Measurements from ENCODE around the gene CPA5. TPM values are rescaled to one million over a fixed set of nuclear protein-coding genes. Genes with fewer than 3 reads are reported as not detected.

CPA5 gene
- total and polyA plus RNA-seq, 9 donors = 0.55 to 6.3 (median 1.9) TPM

GRCh38 chr7:130394421-130395195 lies 50.0 kb downstream of the CPA5 start:
- Histone ChIP-seq H3K4me3 (ENCODE audit: low read length) (no peak overlapping the region), H3K36me3 (ENCODE audit: control insufficient read depth, insufficient read depth, low read length) (peaks cover 16% of the 10 kb centered on the region), H3K9me3 (replicated peaks; ENCODE audit: control insufficient read depth, low read depth, low read length) (no peaks in the 10 kb centered on the region), H3K4me1 (ENCODE audit: control insufficient read depth, insufficient read depth, low read length) (peaks cover 48% of the 10 kb centered on the region), H3K27ac (ENCODE audit: low read length) (peak overlapping the region; percentile 81), H3K27me3 (ENCODE audit: control insufficient read depth, insufficient read depth, low read length) (no peaks in the 10 kb centered on the region)
- no peak for DNase-seq
- 86% methylated on average over 1 of the region's 7 CpGs for WGBS (ENCODE audit: insufficient coverage)

- no CpG with 5 or more reads among the region's 5 CpGs for WGBS (ENCODE audit: insufficient coverage)
- no peak overlapping the region for H3K4me3 ChIP-seq (ENCODE audit: low read length)
- peaks cover 16% of the 10 kb centered on the region for H3K36me3 ChIP-seq (ENCODE audit: control insufficient read depth, insufficient read depth, low read length)
These were observed 50.8 kb downstream of the CPA5 start for GRCh38 chr7:130395421-130395820.

GRCh38 chr7:130396109-130396508 lies 51.5 kb downstream of the CPA5 start:
- peak; percentile 83 for DNase-seq
- WGBS (ENCODE audit: insufficient coverage) = 0% methylated on average over 2 of the region's 3 CpGs
- Histone ChIP-seq H3K4me3 (ENCODE audit: low read length) (no peak overlapping the region), H3K9me3 (replicated peaks; ENCODE audit: control insufficient read depth, low read depth, low read length) (no peaks in the 10 kb centered on the region), H3K27ac (ENCODE audit: low read length) (peak overlapping the region; percentile 88), H3K36me3 (ENCODE audit: control insufficient read depth, insufficient read depth, low read length) (peaks cover 18% of the 10 kb centered on the region), H3K27me3 (ENCODE audit: control insufficient read depth, insufficient read depth, low read length) (no peaks in the 10 kb centered on the region), H3K4me1 (ENCODE audit: control insufficient read depth, insufficient read depth, low read length) (peaks cover 58% of the 10 kb centered on the region)

More at GRCh38 chr7:130395421-130395820, 50.8 kb downstream of the CPA5 start:
- no peaks in the 10 kb centered on the region for H3K9me3 ChIP-seq (replicated peaks; ENCODE audit: control insufficient read depth, low read depth, low read length)
- peaks cover 54% of the 10 kb centered on the region for H3K4me1 ChIP-seq (ENCODE audit: control insufficient read depth, insufficient read depth, low read length)
- no peak for DNase-seq
- H3K27ac ChIP-seq (ENCODE audit: low read length) = peak overlapping the region; percentile 88
- no peaks in the 10 kb centered on the region for H3K27me3 ChIP-seq (ENCODE audit: control insufficient read depth, insufficient read depth, low read length)

GRCh38 chr7:130397051-130397757 lies 52.6 kb downstream of the CPA5 start:
- Histone ChIP-seq H3K36me3 (ENCODE audit: control insufficient read depth, insufficient read depth, low read length) (peaks cover 20% of the 10 kb centered on the region), H3K9me3 (replicated peaks; ENCODE audit: control insufficient read depth, low read depth, low read length) (no peaks in the 10 kb centered on the region), H3K27ac (ENCODE audit: low read length) (peak overlapping the region; percentile 88), H3K27me3 (ENCODE audit: control insufficient read depth, insufficient read depth, low read length) (no peaks in the 10 kb centered on the region), H3K4me3 (ENCODE audit: low read length) (no peak overlapping the region), H3K4me1 (ENCODE audit: control insufficient read depth, insufficient read depth, low read length) (peaks cover 58% of the 10 kb centered on the region)
- 17% methylated on average over 1 of the region's 7 CpGs for WGBS (ENCODE audit: insufficient coverage)
- peak; percentile 95 for DNase-seq

- Histone ChIP-seq H3K27me3 (ENCODE audit: control insufficient read depth, insufficient read depth, low read length) (no peaks in the 10 kb centered on the region), H3K27ac (ENCODE audit: low read length) (peak overlapping the region; percentile 88), H3K4me1 (ENCODE audit: control insufficient read depth, insufficient read depth, low read length) (peaks cover 57% of the 10 kb centered on the region), H3K9me3 (replicated peaks; ENCODE audit: control insufficient read depth, low read depth, low read length) (no peaks in the 10 kb centered on the region), H3K4me3 (ENCODE audit: low read length) (no peak overlapping the region), H3K36me3 (ENCODE audit: control insufficient read depth, insufficient read depth, low read length) (peaks cover 25% of the 10 kb centered on the region)
- no peak for DNase-seq
- WGBS (ENCODE audit: insufficient coverage) = 81% methylated on average over 2 of the region's 3 CpGs
These were observed 53.1 kb downstream of the CPA5 start for GRCh38 chr7:130397758-130398073.

GRCh38 chr7:130398526-130399090 lies 54.0 kb downstream of the CPA5 start:
- H3K9me3 ChIP-seq (replicated peaks; ENCODE audit: control insufficient read depth, low read depth, low read length) = no peaks in the 10 kb centered on the region
- H3K36me3 ChIP-seq (ENCODE audit: control insufficient read depth, insufficient read depth, low read length) = peaks cover 27% of the 10 kb centered on the region
- H3K27ac ChIP-seq (ENCODE audit: low read length) = peak overlapping the region; percentile 88
- 77% methylated on average over 7 of the region's 8 CpGs for WGBS (ENCODE audit: insufficient coverage)
- DNase-seq = peak; percentile 69
- H3K27me3 ChIP-seq (ENCODE audit: control insufficient read depth, insufficient read depth, low read length) = no peaks in the 10 kb centered on the region
- H3K4me3 ChIP-seq (ENCODE audit: low read length) = no peak overlapping the region
- peaks cover 48% of the 10 kb centered on the region for H3K4me1 ChIP-seq (ENCODE audit: control insufficient read depth, insufficient read depth, low read length)

GRCh38 chr7:130400120-130400572 lies 55.5 kb downstream of the CPA5 start:
- H3K4me3 ChIP-seq (ENCODE audit: low read length) = no peak overlapping the region
- H3K27me3 ChIP-seq (ENCODE audit: control insufficient read depth, insufficient read depth, low read length) = no peaks in the 10 kb centered on the region
- DNase-seq = peak; percentile 76
- H3K36me3 ChIP-seq (ENCODE audit: control insufficient read depth, insufficient read depth, low read length) = peaks cover 27% of the 10 kb centered on the region
- no peaks in the 10 kb centered on the region for H3K9me3 ChIP-seq (replicated peaks; ENCODE audit: control insufficient read depth, low read depth, low read length)
- H3K4me1 ChIP-seq (ENCODE audit: control insufficient read depth, insufficient read depth, low read length) = peaks cover 36% of the 10 kb centered on the region
- WGBS (ENCODE audit: insufficient coverage) = 31% methylated on average over 3 of the region's 4 CpGs
- peak overlapping the region; percentile 60 for H3K27ac ChIP-seq (ENCODE audit: low read length)

- Histone ChIP-seq H3K27ac (ENCODE audit: low read length) (peak overlapping the region; percentile 60), H3K4me3 (ENCODE audit: low read length) (no peak overlapping the region), H3K4me1 (ENCODE audit: control insufficient read depth, insufficient read depth, low read length) (peaks cover 34% of the 10 kb centered on the region), H3K27me3 (ENCODE audit: control insufficient read depth, insufficient read depth, low read length) (no peaks in the 10 kb centered on the region), H3K9me3 (replicated peaks; ENCODE audit: control insufficient read depth, low read depth, low read length) (no peaks in the 10 kb centered on the region), H3K36me3 (ENCODE audit: control insufficient read depth, insufficient read depth, low read length) (peaks cover 27% of the 10 kb centered on the region)
- WGBS (ENCODE audit: insufficient coverage) = no CpG with 5 or more reads among the region's 1 CpG
- DNase-seq = no peak
These were observed 56.5 kb downstream of the CPA5 start for GRCh38 chr7:130401101-130401500.

GRCh38 chr7:130401578-130401977 lies 57.0 kb downstream of the CPA5 start:
- Histone ChIP-seq H3K36me3 (ENCODE audit: control insufficient read depth, insufficient read depth, low read length) (peaks cover 27% of the 10 kb centered on the region), H3K27me3 (ENCODE audit: control insufficient read depth, insufficient read depth, low read length) (no peaks in the 10 kb centered on the region), H3K9me3 (replicated peaks; ENCODE audit: control insufficient read depth, low read depth, low read length) (no peaks in the 10 kb centered on the region), H3K27ac (ENCODE audit: low read length) (peak overlapping the region; percentile 25), H3K4me1 (ENCODE audit: control insufficient read depth, insufficient read depth, low read length) (peaks cover 31% of the 10 kb centered on the region), H3K4me3 (ENCODE audit: low read length) (no peak overlapping the region)
- WGBS (ENCODE audit: insufficient coverage) = 13% methylated on average over 2 of the region's 3 CpGs
- DNase-seq = peak; percentile 62

- Histone ChIP-seq H3K9me3 (replicated peaks; ENCODE audit: control insufficient read depth, low read depth, low read length) (no peaks in the 10 kb centered on the region), H3K36me3 (ENCODE audit: control insufficient read depth, insufficient read depth, low read length) (peaks cover 12% of the 10 kb centered on the region), H3K27me3 (ENCODE audit: control insufficient read depth, insufficient read depth, low read length) (no peaks in the 10 kb centered on the region), H3K4me3 (ENCODE audit: low read length) (no peak overlapping the region), H3K27ac (ENCODE audit: low read length) (no peak overlapping the region), H3K4me1 (ENCODE audit: control insufficient read depth, insufficient read depth, low read length) (peaks cover 8% of the 10 kb centered on the region)
- DNase-seq = no peak
- WGBS (ENCODE audit: insufficient coverage) = no CpG with 5 or more reads among the region's 2 CpGs
These were observed 60.4 kb downstream of the CPA5 start for GRCh38 chr7:130405003-130405402.
